Measurements from ENCODE around the gene ARHGAP8. TPM values are rescaled to one million over a fixed set of nuclear protein-coding genes. Genes with fewer than 3 reads are reported as not detected.

Gene ARHGAP8
- total RNA-seq, 1 donor from 2014 or later: 0.96 TPM

DNA sequence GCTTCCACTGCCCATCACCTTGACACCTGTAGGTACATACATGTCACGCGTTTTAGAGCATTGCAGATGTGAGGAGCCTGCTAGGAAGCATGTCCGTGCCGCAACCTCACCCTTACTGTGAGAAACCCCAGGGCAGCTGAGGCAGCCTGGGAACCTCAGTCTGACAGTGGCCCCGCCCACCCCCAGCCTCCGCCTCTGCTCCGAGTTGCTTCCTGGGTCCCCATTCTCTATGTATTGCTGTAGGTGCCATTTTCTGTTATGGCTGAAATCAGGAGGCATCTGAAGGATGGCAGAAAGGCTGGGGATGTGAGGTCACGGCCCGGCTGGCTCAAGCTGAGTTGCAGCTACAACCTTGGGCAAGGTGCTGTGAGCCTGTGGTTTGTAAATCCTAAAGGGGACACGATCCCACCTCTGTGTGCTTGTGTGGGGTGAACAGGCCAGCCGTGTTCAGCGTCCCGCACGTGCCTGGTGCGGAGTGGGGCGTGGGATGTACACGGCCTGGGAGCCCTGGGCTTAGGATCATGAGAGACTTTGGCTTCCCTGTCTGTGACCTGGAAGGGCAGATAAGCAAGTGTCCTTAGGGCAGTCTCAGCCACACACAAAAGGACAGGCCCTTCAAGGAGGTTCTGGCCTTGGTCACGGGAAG, 154.7 kb downstream of the ARHGAP8 start:
- Mint-ChIP-seq H3K27ac (ENCODE audit: unreplicated experiment) (peak overlapping the region; percentile 57), H3K27me3 (ENCODE audit: low read depth) (no peaks in the 10 kb centered on the region), H3K36me3 (ENCODE audit: low read depth) (peaks cover 68% of the 10 kb centered on the region), H3K4me3 (no peak overlapping the region), H3K4me1 (no peaks in the 10 kb centered on the region), H3K9me3 (peaks cover 8% of the 10 kb centered on the region)
- no peak for DNase-seq (ENCODE audit: low read depth, low spot score)
- no peak for TF ChIP-seq CTCF (conservative IDR thresholded peaks at IDR 0.05)

DNA sequence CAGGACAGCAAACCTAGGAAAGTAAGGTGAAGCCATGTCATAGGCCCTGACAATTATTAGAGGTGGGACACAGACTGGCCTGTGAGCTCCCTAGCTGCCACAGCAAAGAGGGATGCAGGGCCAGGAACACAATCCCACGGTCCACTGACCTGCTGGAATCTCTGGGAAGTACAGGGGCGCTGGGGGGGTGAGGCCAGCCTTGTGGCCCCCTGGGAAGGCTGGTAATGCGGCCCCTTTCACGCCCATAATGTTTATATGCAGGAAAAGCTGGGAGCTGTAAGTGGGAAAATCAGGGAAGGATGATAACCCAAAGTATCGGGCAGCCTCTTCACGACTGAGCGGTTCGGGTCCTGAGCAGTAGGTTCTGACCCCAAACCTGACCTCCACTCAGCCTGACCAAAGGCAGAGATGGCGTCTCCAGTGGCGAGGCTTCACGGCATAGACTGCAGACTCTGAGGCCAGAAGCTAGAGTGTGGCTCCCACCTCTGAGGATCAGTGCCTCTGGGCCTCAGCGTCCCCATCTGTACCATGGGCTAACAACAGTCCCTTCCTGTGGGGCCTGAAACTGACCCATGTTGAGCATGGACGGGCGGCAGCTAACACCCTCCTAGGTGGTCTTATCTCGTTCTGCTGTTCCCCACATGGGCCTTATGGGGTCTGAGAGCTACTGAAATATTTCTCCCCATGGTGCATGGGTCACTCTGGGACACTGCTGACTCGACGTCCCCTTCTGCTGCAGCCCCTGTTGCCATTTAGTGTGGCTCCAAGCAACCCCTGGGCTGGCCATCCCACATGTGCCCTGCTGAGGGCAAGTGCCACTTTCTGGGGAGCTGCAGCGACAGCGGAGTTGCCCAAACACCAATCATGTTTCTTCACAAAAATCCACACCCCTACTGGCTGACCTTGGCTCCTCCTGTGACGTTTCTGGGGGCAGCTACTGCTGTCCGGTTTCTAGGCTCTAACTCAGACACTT, 155.7 kb downstream of the ARHGAP8 start:
- peaks cover 70% of the 10 kb centered on the region for H3K36me3 Mint-ChIP-seq (ENCODE audit: low read depth)
- DNase-seq (ENCODE audit: low read depth, low spot score): no peak
- H3K4me3 Mint-ChIP-seq: no peak overlapping the region
- peak overlapping the region; percentile 57 for H3K27ac Mint-ChIP-seq (ENCODE audit: unreplicated experiment)
- H3K27me3 Mint-ChIP-seq (ENCODE audit: low read depth): no peaks in the 10 kb centered on the region
- H3K4me1 Mint-ChIP-seq: no peaks in the 10 kb centered on the region
- H3K9me3 Mint-ChIP-seq: peaks cover 7% of the 10 kb centered on the region
- no peak for TF ChIP-seq CTCF (conservative IDR thresholded peaks at IDR 0.05)

DNA sequence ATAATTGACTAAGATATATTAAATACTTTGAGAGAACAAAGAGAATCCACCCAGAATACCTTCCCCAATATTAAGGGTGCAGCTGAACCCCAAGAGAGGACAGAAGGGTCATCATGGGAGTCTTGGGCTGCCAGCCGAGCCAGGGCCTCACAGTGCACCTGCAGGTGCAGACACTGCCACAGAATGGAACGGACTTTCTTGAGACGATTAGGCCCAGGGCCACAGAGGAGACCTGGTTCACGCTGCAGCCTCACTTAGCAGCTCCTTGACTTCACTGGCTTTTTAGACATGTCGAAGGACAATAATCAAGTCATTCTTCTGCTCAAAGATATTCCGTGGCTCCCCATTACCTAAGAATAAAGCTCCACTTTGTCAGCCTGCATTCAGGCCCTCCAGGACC, 156.9 kb downstream of the ARHGAP8 start:
- DNase-seq (ENCODE audit: low read depth, low spot score): no peak
- H3K27me3 Mint-ChIP-seq (ENCODE audit: low read depth): no peaks in the 10 kb centered on the region
- TF ChIP-seq CTCF (conservative IDR thresholded peaks at IDR 0.05): no peak
- H3K9me3 Mint-ChIP-seq: peaks cover 7% of the 10 kb centered on the region
- H3K36me3 Mint-ChIP-seq (ENCODE audit: low read depth): peaks cover 58% of the 10 kb centered on the region
- H3K27ac Mint-ChIP-seq (ENCODE audit: unreplicated experiment): no peak overlapping the region
- no peak overlapping the region for H3K4me3 Mint-ChIP-seq
- H3K4me1 Mint-ChIP-seq: no peaks in the 10 kb centered on the region

Other genes with a start within 250 kb of the ARHGAP8 start
- gene PRR5, start 50.4 kb upstream of the ARHGAP8 start, total RNA-seq: 11.9 and 13.6 TPM in 2 replicates

Data from neural crest cell (in vitro differentiated cells).